K562 (cell line): Measurements from ENCODE around the gene RNF212B. TPM values are rescaled to one million over a fixed set of nuclear protein-coding genes. Genes with fewer than 3 reads are reported as not detected.
A peak's percentile ranks its signal among the peaks of the same experiment; 100 is the strongest.

Source experiments
- AFF1 ChIP-seq, 2 experiments: fragments of 450-650 bp; IDR thresholded peaks; 2 replicates each; pipeline ENCODE4 v1.6.1; 2018; ENCODE audit warnings: mild to moderate bottlenecking in 2 of 2, low read depth in 1 of 2; ENCODE audit not compliant: partially characterized antibody in 2 of 2
- BCOR ChIP-seq: fragments of 450-650 bp; IDR thresholded peaks from 2 replicates; pipeline ENCODE4 v1.6.1; 2016
- BRF1 ChIP-seq: IDR thresholded peaks from 3 replicates; pipeline ENCODE4 v1.6.1; 2011; ENCODE audit warnings: borderline replicate concordance, mild to moderate bottlenecking; ENCODE audit not compliant: insufficient read length; ENCODE audit errors: extremely low read depth
- CEBPZ ChIP-seq: fragments of 150-350 bp; IDR thresholded peaks from 2 replicates; pipeline ENCODE4 v1.6.1; 2014; ENCODE audit warnings: low read depth, mild to moderate bottlenecking, low read length, borderline replicate concordance
- ELF1 ChIP-seq: fragments of 200-800 bp; sonication (Bioruptor generic); IDR thresholded peaks from 2 replicates; pipeline ENCODE4 v1.6.1; 2016; ENCODE audit warnings: missing genetic modification characterization, missing compliant biosample characterization
- FOXP4 ChIP-seq: sonication (generic); formaldehyde crosslinking; IDR thresholded peaks from 2 replicates; pipeline ENCODE4 v1.8.0; 2022; ENCODE audit warnings: mild to moderate bottlenecking, missing genetic modification reagents, borderline replicate concordance
- HDAC2 ChIP-seq: fragments of 450-650 bp; IDR thresholded peaks from 2 replicates; pipeline ENCODE4 v1.6.1; 2016; ENCODE audit warnings: mild to moderate bottlenecking
- HDAC8 ChIP-seq: fragments of 450-650 bp; IDR thresholded peaks from 2 replicates; pipeline ENCODE4 v1.6.1; 2016; ENCODE audit warnings: mild to moderate bottlenecking, missing genetic modification characterization, moderate library complexity, missing compliant biosample characterization
- NFIC ChIP-seq: fragments of 450-650 bp; IDR thresholded peaks from 2 replicates; pipeline ENCODE4 v1.6.1; 2017; ENCODE audit warnings: mild to moderate bottlenecking, inconsistent platforms
- SETDB1 ChIP-seq: IDR thresholded peaks from one replicate; pipeline ENCODE4 v1.6.1; 2012; ENCODE audit warnings: low read length, control low read depth, inconsistent platforms
- SNAPC5 ChIP-seq: fragments of 250-450 bp; sonication (Bioruptor Pico); IDR thresholded peaks from 2 replicates; pipeline ENCODE4 v1.8.0; 2021; ENCODE audit warnings: moderate library complexity, mild to moderate bottlenecking, inconsistent platforms
- ZNF668 ChIP-seq: fragments of 250-450 bp; sonication (Bioruptor Pico); IDR thresholded peaks from 2 replicates; pipeline ENCODE4 v1.8.0; 2022; ENCODE audit warnings: mild to moderate bottlenecking, inconsistent platforms
- polyA plus RNA-seq, 8 experiments: library from polyadenylated mRNA; depleted of rRNA in 4 of 8; stranded (reverse) in 5 of 8; unstranded in 3 of 8; fragments of >200 nt; fragmentation: Nextera tagmentation in 2 of 8; fragmentation: Illumina TruSeq in 1 of 8; extraction: Ambion mirVana in 2 of 8; extraction: Trizol in 1 of 8; gene quantifications; 2 replicates each; pipeline versions ENCODE4 v1.2.1 to v1.2.3, GENCODE V29; 2011 to 2014; ENCODE audit warnings: inconsistent platforms in 1 of 8, missing spikeins in 1 of 8
- total RNA-seq, 7 experiments: library from RNA; depleted of rRNA in 6 of 7; stranded (reverse); fragments of >200 nt in 6 of 7; fragmentation: Illumina TruSeq in 2 of 7; extraction: Trizol in 2 of 7; gene quantifications; 2 replicates each; pipeline versions ENCODE4 v1.2.1 to v1.2.3, GENCODE V29; 2011 to 2021; ENCODE audit warnings: low replicate concordance in 1 of 7
- TF ChIP-seq, protein P1 (sequence below): fragments of 250-450 bp; sonication (Bioruptor Pico); IDR thresholded peaks from 2 replicates; pipeline ENCODE4 v1.8.0; 2022; ENCODE audit warnings: inconsistent platforms

Gene RNF212B
- total and polyA plus RNA-seq, 9 of the 15 experiments (the other 6 are each of a cell fraction or from before 2014, with no cell fraction given): 0.15 to 0.43 (median 0.27) TPM; not detected in 3

GRCh38 chr14:23286020-23286901 is 48.5 kb downstream of the RNF212B start, which contains the start of gene HOMEZ (continued):
- no peak for TF ChIP-seq SETDB1
- peak; percentile 52; the same call in 1 of the 2 replicates for TF ChIP-seq CEBPZ
- TF ChIP-seq ZNF668 (CRISPR knock-in tag): no peak
- TF ChIP-seq FOXP4 (CRISPR knock-in tag): no peak
- peak; percentile 40 for TF ChIP-seq HDAC2
- TF ChIP-seq BCOR: no peak
- no peak for TF ChIP-seq BRF1
- TF ChIP-seq, protein P1, sequence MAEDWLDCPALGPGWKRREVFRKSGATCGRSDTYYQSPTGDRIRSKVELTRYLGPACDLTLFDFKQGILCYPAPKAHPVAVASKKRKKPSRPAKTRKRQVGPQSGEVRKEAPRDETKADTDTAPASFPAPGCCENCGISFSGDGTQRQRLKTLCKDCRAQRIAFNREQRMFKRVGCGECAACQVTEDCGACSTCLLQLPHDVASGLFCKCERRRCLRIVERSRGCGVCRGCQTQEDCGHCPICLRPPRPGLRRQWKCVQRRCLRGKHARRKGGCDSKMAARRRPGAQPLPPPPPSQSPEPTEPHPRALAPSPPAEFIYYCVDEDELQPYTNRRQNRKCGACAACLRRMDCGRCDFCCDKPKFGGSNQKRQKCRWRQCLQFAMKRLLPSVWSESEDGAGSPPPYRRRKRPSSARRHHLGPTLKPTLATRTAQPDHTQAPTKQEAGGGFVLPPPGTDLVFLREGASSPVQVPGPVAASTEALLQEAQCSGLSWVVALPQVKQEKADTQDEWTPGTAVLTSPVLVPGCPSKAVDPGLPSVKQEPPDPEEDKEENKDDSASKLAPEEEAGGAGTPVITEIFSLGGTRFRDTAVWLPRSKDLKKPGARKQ: no peak
- TF ChIP-seq AFF1 (IDR thresholded peaks at IDR 0.05; ENCODE audit: low read depth in 1 of 2, partially characterized antibody in 2 of 2): no peak
- TF ChIP-seq ELF1 (tag): no peak
- no peak; the same call in 1 of the 2 replicates for TF ChIP-seq HDAC8
- no peak for TF ChIP-seq SNAPC5 (CRISPR knock-in tag)
- no peak for TF ChIP-seq NFIC
